Activated B cell treated with CpG ODN at 0.5 μM for 24 hours (primary cell): Measurements from ENCODE around the gene STARD3NL. TPM values are rescaled to one million over a fixed set of nuclear protein-coding genes. Genes with fewer than 3 reads are reported as not detected.
"Not testable (repeated sequence)": the region's sequence is repeated elsewhere in the genome, so short reads cannot be mapped to it uniquely, and the experiment has no call there.

Source experiments
- ATAC-seq: fragments of 200-7000 bp; cut with Tn5 transposase; one replicate; pipeline ENCODE4 v1.10.0; 2021; ENCODE audit warnings: low read depth, mild to moderate bottlenecking, moderate library complexity
- CTCF ChIA-PET: fragments of 350-600 bp; sonication (Branson Sonifier 250); formaldehyde crosslinking; loops from one replicate; lab custom pipeline; 2021; ENCODE audit warnings: antibody characterized with exemption; lab: Charles Lee
- POLR2A ChIA-PET: fragments of 350-600 bp; sonication (Branson Sonifier 250); formaldehyde crosslinking; loops from one replicate; lab custom pipeline; 2021; ENCODE audit warnings: antibody characterized with exemption; lab: Charles Lee
- DNase-seq: peaks from one replicate; pipeline ENCODE4 v3.0.0; 2022
- H3K27ac Mint-ChIP-seq: one replicate; pipeline ENCODE4 v1.8.0; 2020; ENCODE audit warnings: mixed read lengths
- H3K27me3 Mint-ChIP-seq: one replicate; pipeline ENCODE4 v1.8.0; 2021; ENCODE audit warnings: mixed read lengths
- H3K36me3 Mint-ChIP-seq: one replicate; pipeline ENCODE4 v1.8.0; 2021; ENCODE audit warnings: low read depth, mixed read lengths
- H3K4me1 Mint-ChIP-seq: one replicate; pipeline ENCODE4 v1.8.0; 2021; ENCODE audit warnings: mixed read lengths
- H3K4me3 Mint-ChIP-seq: one replicate; pipeline ENCODE4 v1.8.0; 2020; ENCODE audit warnings: mild to moderate bottlenecking, mixed read lengths
- H3K9me3 Mint-ChIP-seq: one replicate; pipeline ENCODE4 v1.8.0; 2020; ENCODE audit warnings: mixed read lengths
- CTCF ChIP-seq: fragments of 200-600 bp; IDR thresholded peaks from one replicate; pipeline ENCODE4 v1.8.0; 2022; ENCODE audit warnings: antibody characterized with exemption, mild to moderate bottlenecking
- intact Hi-C: fragments of 100-400 bp; cut with micrococcal nuclease; formaldehyde crosslinking; loops from one replicate; pipeline ENCODE4 v1.15.1; 2024
- total RNA-seq: library from RNA; stranded (reverse); gene quantifications from 2 replicates; pipeline ENCODE4 v1.2.3, GENCODE V29; 2022

STARD3NL gene
- total RNA-seq, 1 donor from 2014 or later, result 16.2 TPM

DNA sequence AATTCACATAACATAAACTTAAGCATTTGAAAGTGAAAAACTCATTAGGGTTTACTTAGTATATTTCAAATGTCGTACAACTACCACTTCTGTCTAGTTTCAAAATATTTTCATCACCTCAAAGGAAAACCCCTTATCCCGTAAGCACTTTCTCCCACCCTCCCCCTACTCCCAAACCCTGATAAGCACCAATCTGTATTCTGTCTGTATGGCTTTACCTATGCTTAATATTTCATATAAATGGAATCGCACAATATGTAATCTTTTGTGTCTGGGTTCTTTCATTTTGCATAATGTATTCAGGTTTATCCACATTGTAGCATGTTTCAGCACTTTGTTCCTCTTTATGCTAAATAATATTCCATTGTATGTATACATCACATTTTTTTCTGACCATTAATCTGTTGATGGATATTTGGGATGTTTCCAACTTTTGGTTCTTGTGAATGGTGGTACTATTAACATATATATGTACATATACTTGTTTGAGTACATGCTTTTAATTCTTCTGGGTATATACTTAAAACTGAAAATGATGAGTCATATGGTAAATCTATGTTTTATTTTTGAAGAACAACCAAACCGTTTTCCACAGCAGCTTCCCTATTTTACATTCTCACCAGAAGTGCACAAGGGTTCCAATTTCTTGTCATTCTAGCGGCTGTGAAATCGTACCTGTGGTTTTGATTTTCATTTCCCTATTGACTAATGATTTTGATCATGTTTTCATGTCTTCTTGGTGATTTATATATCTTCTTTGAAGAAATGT, 6.2 kb upstream of the STARD3NL start:
- intact Hi-C loops, result loop anchor here (2.0 to 10.0 kb wide), 6 partner anchors 17 to 1963 kb away; partner anchors contain the start of genes MPLKIP, RALA and SUGCT
- ChIA-PET POLR2A (no interaction called here), CTCF (interaction anchor here (1.4 kb wide), 1 partner anchor 44 kb away, joined by 4 read pairs; no protein-coding TSS in a partner anchor)
- H3K4me3 Mint-ChIP-seq, result no peak overlapping the region
- H3K9me3 Mint-ChIP-seq, result no peaks in the 10 kb centered on the region
- no peak for TF ChIP-seq CTCF
- H3K4me1 Mint-ChIP-seq, result peaks cover 13% of the 10 kb centered on the region
- ATAC-seq, result peak; percentile 40
- no peak for DNase-seq
- H3K36me3 Mint-ChIP-seq, result no peaks in the 10 kb centered on the region
- no peaks in the 10 kb centered on the region for H3K27me3 Mint-ChIP-seq
- H3K27ac Mint-ChIP-seq, result no peak overlapping the region

GRCh38 chr7:38175547-38175946, 2.5 kb upstream of the STARD3NL start:
- H3K9me3 Mint-ChIP-seq, H3K4me3 Mint-ChIP-seq, H3K36me3 Mint-ChIP-seq, ATAC-seq, H3K27me3 Mint-ChIP-seq, H3K27ac Mint-ChIP-seq, DNase-seq, POLR2A ChIA-PET, CTCF ChIA-PET: not testable (repeated sequence)
- H3K4me1 Mint-ChIP-seq, result peaks cover 39% of the 10 kb centered on the region
- intact Hi-C loops, result loop anchor here (5.0 to 10.0 kb wide), 6 partner anchors 391 to 1959 kb away; partner anchors contain the start of genes MPLKIP, RALA, SUGCT and YAE1

GRCh38 chr7:38177621-38178003, 433 bp upstream of the STARD3NL start:
- TF ChIP-seq CTCF, result no peak
- POLR2A ChIA-PET, result interaction anchor here (1.2 to 1.6 kb wide), 2 partner anchors 9 to 11 kb away, joined by 3 to 6 read pairs; no protein-coding TSS in a partner anchor
- peaks cover 35% of the 10 kb centered on the region for H3K4me1 Mint-ChIP-seq

GRCh38 chr7:38178695-38179344, 775 bp downstream of the STARD3NL start:
- Mint-ChIP-seq H3K9me3 (no peaks in the 10 kb centered on the region), H3K4me3 (peak overlapping the region; percentile 97), H3K27me3 (no peaks in the 10 kb centered on the region), H3K36me3 (peaks cover 9% of the 10 kb centered on the region), H3K27ac (peak overlapping the region; percentile 83), H3K4me1 (peaks cover 39% of the 10 kb centered on the region)
- intact Hi-C loops, result loop anchor here (1.0 to 10.0 kb wide), 11 partner anchors 7 to 1956 kb away; partner anchors contain the start of genes ELMO1, MPLKIP, RALA and SUGCT
- TF ChIP-seq CTCF, result no peak
- ChIA-PET POLR2A (interaction anchor here (0.7 to 1.2 kb wide), 2 partner anchors 9 to 15 kb away, joined by 3 read pairs; no protein-coding TSS in a partner anchor), CTCF (interaction anchor here (0.8 to 1.4 kb wide), 2 partner anchors 37 to 71 kb away, joined by 3 to 13 read pairs; no protein-coding TSS in a partner anchor)
- DNase-seq (no peak), ATAC-seq (peak; percentile 15)

More at GRCh38 chr7:38177621-38178003, 433 bp upstream of the STARD3NL start:
- H3K27me3 Mint-ChIP-seq, result no peaks in the 10 kb centered on the region
- peak; percentile 5 for ATAC-seq
- intact Hi-C loops, result loop anchor here (1.0 to 10.0 kb wide), 11 partner anchors 9 to 1957 kb away; partner anchors contain the start of genes ELMO1, MPLKIP, RALA and SUGCT
- peaks cover 9% of the 10 kb centered on the region for H3K36me3 Mint-ChIP-seq
- peak overlapping the region; percentile 93 for H3K27ac Mint-ChIP-seq
- CTCF ChIA-PET, result interaction anchor here (0.8 to 1.4 kb wide), 2 partner anchors 38 to 70 kb away, joined by 3 to 13 read pairs; no protein-coding TSS in a partner anchor
- no peaks in the 10 kb centered on the region for H3K9me3 Mint-ChIP-seq
- H3K4me3 Mint-ChIP-seq, result peak overlapping the region; percentile 97
- no peak for DNase-seq

DNA sequence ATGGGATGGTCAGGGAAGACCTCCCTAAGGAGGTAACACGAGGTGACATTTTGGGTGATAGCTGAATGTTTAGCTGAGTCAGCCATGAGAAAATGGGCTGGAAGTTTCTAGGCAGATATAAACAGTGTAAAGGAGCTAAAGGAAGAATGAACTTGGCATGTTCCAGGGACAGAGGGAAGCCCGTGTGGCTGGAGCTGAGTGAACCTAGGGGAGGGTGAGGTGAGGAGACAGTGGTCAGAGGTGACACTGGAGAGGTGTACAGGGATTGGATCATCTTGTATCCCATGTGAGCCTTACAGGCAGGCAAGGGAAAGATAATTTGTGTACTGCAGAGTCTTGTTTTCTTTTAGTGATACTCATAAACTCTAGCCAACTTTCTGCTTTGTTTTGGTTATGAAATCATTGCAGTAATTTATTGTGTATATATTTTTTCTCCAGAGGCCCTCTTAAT, 1.8 kb downstream of the STARD3NL start:
- Mint-ChIP-seq H3K4me1 (peaks cover 45% of the 10 kb centered on the region), H3K4me3 (peak overlapping the region; percentile 39), H3K36me3 (peaks cover 14% of the 10 kb centered on the region), H3K27ac (peak overlapping the region; percentile 50), H3K9me3 (no peaks in the 10 kb centered on the region), H3K27me3 (no peaks in the 10 kb centered on the region)
- DNase-seq (no peak), ATAC-seq (no peak)
- intact Hi-C loops, result loop anchor here (2.0 to 10.0 kb wide), 10 partner anchors 35 to 1955 kb away; partner anchors contain the start of genes ELMO1, MPLKIP, RALA and SUGCT
- ChIA-PET POLR2A (no interaction called here), CTCF (interaction anchor here (0.9 to 1.4 kb wide), 2 partner anchors 36 to 194 kb away, joined by 3 to 4 read pairs; no protein-coding TSS in a partner anchor)
- no peak for TF ChIP-seq CTCF
